IPS DF 4.7 (cell line): ENCODE results near the gene TSPAN13.

ENCODE experiments used
- DNase-seq: peaks from one replicate; pipeline ENCODE4 v3.0.0-alpha.2; 2013; ENCODE audit warnings: low spot score; ENCODE audit errors: extremely low read depth

The TSPAN13 gene

DNA sequence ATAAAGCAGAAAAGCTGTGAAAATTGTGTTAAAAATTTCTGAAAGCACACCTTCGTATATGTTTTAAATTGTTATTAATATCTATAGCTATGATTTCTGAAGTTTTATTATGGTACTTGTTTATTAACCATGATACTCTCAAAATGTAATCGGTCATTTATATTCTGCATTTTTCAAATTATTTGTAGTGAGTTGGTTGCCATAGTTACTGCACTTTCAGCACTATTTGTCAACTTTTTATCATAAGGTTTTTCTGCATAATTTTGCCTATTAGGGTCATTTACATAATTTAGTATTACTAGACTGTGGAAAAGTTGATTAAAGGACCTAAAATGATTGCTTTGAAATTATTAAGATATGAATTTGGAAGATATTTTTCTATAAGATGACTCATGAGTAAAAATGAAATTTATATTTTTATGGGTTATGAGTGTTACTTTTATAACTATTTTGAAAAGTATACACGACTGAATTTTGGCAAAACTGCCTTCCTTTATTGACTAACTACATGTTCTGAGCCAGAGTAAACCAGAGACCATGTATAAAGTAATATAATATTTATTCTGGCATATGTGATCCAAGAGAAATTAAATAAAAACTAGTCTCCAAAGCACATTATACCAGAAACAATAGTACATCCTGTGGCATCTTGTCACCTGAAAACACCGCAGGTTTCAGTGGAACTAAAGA, 59.1 kb downstream of the TSPAN13 start:
- DNase-seq: no peak

DNA sequence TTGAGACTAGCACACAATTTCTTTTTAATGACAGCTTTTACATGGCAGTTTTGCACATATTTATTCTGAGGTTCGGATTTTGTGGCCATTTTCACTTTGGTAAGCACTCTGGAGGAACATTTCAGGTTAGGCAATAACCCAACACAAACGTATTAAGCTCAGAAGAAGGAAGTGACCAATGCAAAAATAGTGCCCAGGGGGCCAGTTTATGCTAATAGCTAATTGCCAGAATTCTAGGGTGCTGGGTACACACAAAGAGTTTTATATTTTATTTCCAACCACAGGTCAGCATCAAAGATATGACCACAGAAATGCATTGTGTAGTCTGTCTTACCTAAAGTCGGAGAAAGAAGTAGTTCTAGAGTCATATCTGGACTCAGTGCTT, 59.7 kb downstream of the TSPAN13 start:
- DNase-seq: no peak

DNA sequence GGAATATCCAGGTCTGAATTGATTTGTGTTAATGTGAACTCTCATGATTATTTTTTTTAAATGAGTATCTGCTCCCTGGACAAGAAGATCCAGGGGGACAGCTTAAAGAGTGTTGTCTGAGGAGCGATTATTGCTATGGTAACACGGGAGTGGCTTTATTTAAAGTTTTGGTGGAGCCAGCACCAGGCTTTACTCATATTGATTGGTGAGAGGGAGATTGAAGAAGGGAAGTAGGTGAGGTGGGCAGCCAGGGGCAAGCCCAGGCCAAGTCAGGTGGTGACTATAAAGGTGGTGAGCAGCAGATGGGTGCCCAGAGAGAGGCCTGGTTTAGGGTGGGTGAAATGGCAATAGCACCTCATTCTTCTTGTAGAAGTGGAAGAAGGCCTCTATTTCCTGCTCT, 61.4 kb downstream of the TSPAN13 start:
- DNase-seq: no peak

DNA sequence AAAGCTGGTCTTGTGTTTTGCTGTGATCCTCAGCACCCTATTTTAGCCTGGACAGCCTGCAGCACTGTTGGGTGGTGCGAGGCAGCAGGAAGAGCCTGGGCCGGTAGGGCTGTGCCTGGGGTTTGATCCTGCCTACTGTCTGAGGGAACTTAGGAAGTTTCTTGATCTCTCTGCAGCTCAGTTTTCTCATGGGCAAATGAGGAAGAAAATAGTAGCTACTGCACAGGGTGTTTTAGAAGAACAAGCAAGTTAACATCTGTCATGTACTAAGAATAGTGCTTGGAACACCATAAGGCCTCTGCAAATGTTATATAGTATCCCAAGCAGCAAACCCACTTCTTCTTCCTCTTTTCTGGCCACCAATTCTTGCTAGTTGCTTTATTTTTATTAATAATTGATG, 63.3 kb downstream of the TSPAN13 start:
- DNase-seq: no peak

DNA sequence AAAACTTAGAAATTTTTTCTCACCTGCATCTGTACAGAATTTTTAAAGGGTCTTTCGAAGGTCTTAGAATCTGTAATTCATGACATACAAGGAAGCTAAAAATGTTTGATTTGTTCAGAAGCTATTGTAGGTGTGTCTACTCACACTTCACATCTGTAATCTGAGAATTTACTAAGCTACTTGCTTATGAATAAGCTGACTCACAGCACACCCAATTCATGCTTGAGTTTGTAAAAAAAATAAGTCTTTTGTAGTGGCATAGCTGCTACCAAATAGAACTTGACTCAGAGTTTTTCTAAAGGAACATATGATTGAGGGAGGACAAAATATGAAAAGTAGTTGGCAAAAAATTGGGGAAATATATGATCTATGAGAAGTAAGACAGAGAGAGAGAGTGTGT, 64.0 kb downstream of the TSPAN13 start:
- no peak for DNase-seq

DNA sequence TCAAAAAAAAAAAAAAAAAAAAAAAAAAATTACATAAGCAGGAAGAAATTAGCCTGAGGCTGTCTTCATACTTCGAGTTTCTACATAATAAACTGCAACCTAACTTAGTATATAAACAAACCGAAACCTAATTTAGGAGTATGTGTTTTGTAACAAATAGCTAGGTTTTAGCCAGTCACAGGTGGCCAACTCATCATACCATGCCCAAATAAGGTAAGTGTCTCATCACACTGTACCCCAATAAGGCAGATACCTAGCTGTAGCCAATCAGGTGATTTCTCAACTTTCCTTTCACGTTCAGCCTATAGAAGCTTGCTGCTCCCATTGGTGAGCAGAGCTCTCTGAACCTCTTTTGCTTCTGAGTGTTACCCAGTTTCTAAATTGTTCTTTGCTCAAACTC, 65.2 kb downstream of the TSPAN13 start:
- no peak for DNase-seq

DNA sequence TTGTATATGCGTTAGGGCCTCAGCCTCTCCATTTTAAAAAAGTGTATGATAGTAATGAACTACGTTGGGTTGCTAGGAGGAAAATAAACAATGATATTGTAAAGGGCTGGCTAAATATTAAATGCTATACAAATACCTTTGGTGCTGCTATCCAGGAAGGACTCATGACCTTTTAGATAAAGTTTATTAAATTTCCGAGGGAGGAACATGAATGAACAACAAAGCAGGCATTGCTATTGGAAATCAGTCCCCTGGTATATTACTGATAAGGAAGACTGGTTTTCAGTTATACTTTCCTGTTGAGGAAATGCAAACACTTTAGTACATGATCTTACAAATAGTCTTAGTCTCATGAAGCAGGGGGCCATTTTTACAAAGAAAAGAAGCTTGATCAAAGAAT, 68.5 kb downstream of the TSPAN13 start:
- no peak for DNase-seq

DNA sequence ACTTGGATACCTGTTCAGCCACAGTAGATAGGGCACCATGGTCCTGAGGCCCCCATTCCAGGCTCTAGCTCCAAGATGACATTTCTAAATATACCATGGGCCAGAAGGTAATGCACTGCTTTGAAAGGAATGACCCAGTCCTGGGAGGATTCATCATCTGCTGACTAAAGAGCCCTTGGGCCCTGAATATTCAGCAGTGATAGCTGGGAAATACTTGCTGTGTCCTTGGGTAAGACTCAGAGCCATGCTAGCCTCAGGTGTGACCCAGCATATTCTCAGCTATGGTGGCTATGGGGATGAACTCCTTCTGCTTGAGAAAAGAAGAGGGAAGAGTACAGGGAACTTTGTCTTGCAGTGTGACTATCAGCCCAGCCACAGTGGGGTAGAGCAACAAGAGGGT, 72.5 kb downstream of the TSPAN13 start:
- no peak for DNase-seq

DNA sequence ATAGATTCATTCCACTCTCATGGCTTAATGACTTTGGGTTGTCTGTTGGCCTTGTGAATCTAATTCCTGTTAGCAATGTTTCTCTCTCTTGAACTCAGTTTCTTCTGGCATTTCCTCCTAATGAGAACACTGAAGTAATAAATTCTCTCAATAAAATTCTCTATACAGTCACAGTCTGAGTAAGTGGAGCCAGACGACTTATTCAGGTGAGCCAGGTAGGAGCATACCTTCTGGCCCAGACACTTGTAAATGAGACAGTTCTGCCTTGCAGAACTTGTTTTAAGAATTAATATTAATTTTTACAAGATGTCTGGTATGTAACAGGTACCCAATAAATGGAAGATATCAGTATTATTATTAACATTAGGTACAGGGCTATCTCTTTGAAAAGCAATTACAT, 79.8 kb downstream of the TSPAN13 start:
- no peak for DNase-seq
